ENCODE results near the gene UPB1.

GRCh38 chr22:24495365-24495675, 188 bp downstream of the UPB1 start:
- TF ChIP-seq CTCF (IDR thresholded peaks at IDR 0.05) (no peak), POLR2A (IDR thresholded peaks at IDR 0.05) (no peak)
